ENCODE measurements around the gene SERPINE2. TPM values are rescaled to one million over a fixed set of nuclear protein-coding genes. Genes with fewer than 3 reads are reported as not detected.

The SERPINE2 gene
- total RNA-seq, 1 donor from 2014 or later = 24.6 TPM

DNA sequence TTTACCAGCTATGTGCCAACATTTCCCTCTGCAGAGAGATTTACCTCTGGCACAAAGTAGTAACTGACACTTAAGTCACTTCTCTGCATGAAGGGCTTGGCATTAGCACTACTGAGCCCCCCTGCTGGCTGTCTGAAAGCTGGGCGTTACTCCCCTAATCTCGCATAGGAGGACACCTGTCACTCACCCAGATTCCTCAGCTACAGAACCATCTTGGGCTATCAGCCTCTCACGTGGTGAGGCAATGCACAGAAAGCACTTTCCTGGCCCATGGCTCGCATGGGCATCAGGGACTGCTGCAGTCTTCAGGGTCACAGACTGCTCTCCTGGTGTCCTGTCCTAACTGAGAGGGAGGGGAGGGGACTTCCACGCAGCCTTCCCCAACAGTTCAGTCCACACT lies 12.0 kb downstream of the SERPINE2 start:
- H3K4me1 Mint-ChIP-seq (ENCODE audit: low read depth, unreplicated experiment) = no peaks in the 10 kb centered on the region
- DNase-seq = no peak
- TF ChIP-seq, protein P1, sequence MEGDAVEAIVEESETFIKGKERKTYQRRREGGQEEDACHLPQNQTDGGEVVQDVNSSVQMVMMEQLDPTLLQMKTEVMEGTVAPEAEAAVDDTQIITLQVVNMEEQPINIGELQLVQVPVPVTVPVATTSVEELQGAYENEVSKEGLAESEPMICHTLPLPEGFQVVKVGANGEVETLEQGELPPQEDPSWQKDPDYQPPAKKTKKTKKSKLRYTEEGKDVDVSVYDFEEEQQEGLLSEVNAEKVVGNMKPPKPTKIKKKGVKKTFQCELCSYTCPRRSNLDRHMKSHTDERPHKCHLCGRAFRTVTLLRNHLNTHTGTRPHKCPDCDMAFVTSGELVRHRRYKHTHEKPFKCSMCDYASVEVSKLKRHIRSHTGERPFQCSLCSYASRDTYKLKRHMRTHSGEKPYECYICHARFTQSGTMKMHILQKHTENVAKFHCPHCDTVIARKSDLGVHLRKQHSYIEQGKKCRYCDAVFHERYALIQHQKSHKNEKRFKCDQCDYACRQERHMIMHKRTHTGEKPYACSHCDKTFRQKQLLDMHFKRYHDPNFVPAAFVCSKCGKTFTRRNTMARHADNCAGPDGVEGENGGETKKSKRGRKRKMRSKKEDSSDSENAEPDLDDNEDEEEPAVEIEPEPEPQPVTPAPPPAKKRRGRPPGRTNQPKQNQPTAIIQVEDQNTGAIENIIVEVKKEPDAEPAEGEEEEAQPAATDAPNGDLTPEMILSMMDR (IDR thresholded peaks at IDR 0.05; ENCODE audit: partially characterized antibody, unreplicated experiment) = no peak
- no peaks in the 10 kb centered on the region for H3K36me3 Mint-ChIP-seq (ENCODE audit: unreplicated experiment)
- no peaks in the 10 kb centered on the region for H3K9me3 Mint-ChIP-seq (ENCODE audit: unreplicated experiment)
- H3K4me3 Mint-ChIP-seq (ENCODE audit: unreplicated experiment) = no peak overlapping the region
- no peak overlapping the region for H3K27ac Mint-ChIP-seq (ENCODE audit: unreplicated experiment)
- H3K27me3 Mint-ChIP-seq (ENCODE audit: unreplicated experiment) = peaks cover 3% of the 10 kb centered on the region

DNA sequence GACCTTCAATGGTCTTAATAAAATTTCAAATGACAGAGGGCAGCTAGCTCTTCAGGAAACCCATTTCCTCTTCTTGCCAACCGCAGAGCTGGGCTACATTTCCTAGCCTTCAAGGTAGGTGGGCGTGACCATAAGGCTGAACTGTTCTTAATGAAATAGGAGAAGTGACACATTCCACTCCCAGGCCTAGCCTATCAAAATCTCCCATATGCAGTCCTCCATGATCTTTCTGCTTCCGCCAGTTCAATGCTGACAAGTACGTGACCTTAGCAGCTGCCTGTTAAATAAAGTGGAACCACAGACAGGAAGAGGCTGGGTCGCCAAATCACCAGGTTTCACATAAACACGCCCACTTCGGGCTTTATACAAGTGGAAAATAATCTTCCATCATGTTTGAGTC lies 13.2 kb downstream of the SERPINE2 start:
- no peak for DNase-seq
- no peaks in the 10 kb centered on the region for H3K4me1 Mint-ChIP-seq (ENCODE audit: low read depth, unreplicated experiment)
- no peaks in the 10 kb centered on the region for H3K9me3 Mint-ChIP-seq (ENCODE audit: unreplicated experiment)
- no peaks in the 10 kb centered on the region for H3K36me3 Mint-ChIP-seq (ENCODE audit: unreplicated experiment)
- no peak overlapping the region for H3K4me3 Mint-ChIP-seq (ENCODE audit: unreplicated experiment)
- peaks cover 3% of the 10 kb centered on the region for H3K27me3 Mint-ChIP-seq (ENCODE audit: unreplicated experiment)
- TF ChIP-seq, protein P1 (IDR thresholded peaks at IDR 0.05; ENCODE audit: partially characterized antibody, unreplicated experiment) = no peak
- H3K27ac Mint-ChIP-seq (ENCODE audit: unreplicated experiment) = no peak overlapping the region

DNA sequence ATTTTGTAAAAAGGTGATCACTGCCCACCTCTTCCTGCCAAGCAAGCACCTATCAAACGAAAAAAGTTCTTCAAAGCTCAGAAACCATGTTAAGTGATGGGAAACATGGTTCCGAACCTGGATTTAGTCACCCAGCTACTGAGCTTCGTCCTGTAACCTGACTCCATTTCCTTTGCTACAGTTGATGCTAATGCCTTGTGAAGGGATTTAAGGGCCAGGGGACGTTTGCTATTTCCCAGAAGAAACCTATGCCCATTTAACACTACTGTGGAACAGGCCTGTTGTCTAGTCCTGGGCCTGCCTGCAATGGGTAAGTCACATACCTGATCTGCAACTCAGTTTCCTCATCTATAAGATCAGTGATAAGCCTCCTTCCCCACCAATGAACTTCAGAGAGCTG lies 14.8 kb downstream of the SERPINE2 start:
- Mint-ChIP-seq H3K27me3 (ENCODE audit: unreplicated experiment) (peaks cover 3% of the 10 kb centered on the region), H3K36me3 (ENCODE audit: unreplicated experiment) (no peaks in the 10 kb centered on the region), H3K4me3 (ENCODE audit: unreplicated experiment) (no peak overlapping the region), H3K27ac (ENCODE audit: unreplicated experiment) (no peak overlapping the region), H3K9me3 (ENCODE audit: unreplicated experiment) (no peaks in the 10 kb centered on the region), H3K4me1 (ENCODE audit: low read depth, unreplicated experiment) (no peaks in the 10 kb centered on the region)
- DNase-seq = no peak
- TF ChIP-seq, protein P1 (IDR thresholded peaks at IDR 0.05; ENCODE audit: partially characterized antibody, unreplicated experiment) = no peak

DNA sequence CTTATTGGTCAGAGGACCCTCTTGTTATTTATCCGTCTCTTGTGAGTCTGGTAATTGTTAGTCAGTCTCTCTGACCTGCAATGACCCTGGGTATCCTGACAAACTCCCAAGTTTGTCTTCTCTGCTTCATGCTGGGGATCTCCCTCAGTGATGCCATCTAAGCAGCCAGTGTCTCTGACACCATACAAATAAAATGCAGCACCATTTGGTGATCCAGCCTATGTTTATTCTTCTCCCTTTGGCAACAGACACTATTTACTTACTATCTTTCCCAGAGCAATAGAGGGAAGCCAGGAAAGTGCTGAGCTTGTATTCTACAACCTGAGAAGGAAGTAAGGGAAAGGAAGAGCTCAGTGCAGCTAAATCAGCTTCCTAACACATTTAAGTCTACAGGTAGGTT lies 15.9 kb downstream of the SERPINE2 start:
- H3K9me3 Mint-ChIP-seq (ENCODE audit: unreplicated experiment) = no peaks in the 10 kb centered on the region
- peaks cover 5% of the 10 kb centered on the region for H3K27me3 Mint-ChIP-seq (ENCODE audit: unreplicated experiment)
- DNase-seq = no peak
- no peak overlapping the region for H3K27ac Mint-ChIP-seq (ENCODE audit: unreplicated experiment)
- no peaks in the 10 kb centered on the region for H3K36me3 Mint-ChIP-seq (ENCODE audit: unreplicated experiment)
- no peak overlapping the region for H3K4me3 Mint-ChIP-seq (ENCODE audit: unreplicated experiment)
- no peaks in the 10 kb centered on the region for H3K4me1 Mint-ChIP-seq (ENCODE audit: low read depth, unreplicated experiment)
- TF ChIP-seq, protein P1 (IDR thresholded peaks at IDR 0.05; ENCODE audit: partially characterized antibody, unreplicated experiment) = no peak

DNA sequence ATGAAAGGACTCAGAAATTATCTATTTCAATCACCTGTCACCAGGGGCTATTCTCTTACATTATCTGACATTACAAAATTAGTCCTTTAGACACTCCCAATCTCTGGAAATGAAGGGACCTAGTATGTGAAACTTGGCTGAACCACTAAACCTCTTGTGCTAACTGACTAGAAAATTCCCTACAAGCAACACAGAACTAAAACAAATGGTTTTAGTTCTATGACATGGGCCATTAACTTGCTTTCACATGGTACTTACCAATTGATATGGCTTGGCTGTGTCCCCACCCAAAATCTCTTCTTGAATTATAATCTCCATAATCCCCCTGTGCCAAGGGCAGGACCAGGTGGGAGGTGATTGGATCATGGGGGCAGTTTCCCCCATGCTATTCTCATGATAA lies 16.6 kb downstream of the SERPINE2 start:
- DNase-seq = no peak
- Mint-ChIP-seq H3K36me3 (ENCODE audit: unreplicated experiment) (no peaks in the 10 kb centered on the region), H3K9me3 (ENCODE audit: unreplicated experiment) (no peaks in the 10 kb centered on the region), H3K27me3 (ENCODE audit: unreplicated experiment) (peaks cover 3% of the 10 kb centered on the region), H3K4me1 (ENCODE audit: low read depth, unreplicated experiment) (no peaks in the 10 kb centered on the region), H3K4me3 (ENCODE audit: unreplicated experiment) (no peak overlapping the region), H3K27ac (ENCODE audit: unreplicated experiment) (no peak overlapping the region)
- TF ChIP-seq, protein P1 (IDR thresholded peaks at IDR 0.05; ENCODE audit: partially characterized antibody, unreplicated experiment) = no peak
